NCI-H69 (cell line): Measurements from ENCODE around the gene SPAST.
"Not testable (repeated sequence)": the region's sequence is repeated elsewhere in the genome, so short reads cannot be mapped to it uniquely, and the experiment has no call there.

Experiments
- DNase-seq: peaks from one replicate; lab custom pipeline; 2025; lab: John Stamatoyannopoulos, UW

The SPAST gene

GRCh38 chr2:32063310-32064020 is at the start of gene SPAST:
Gene SPAST, plus strand, starts transcription at chr2:32063556. Its CDS starts 276 bp downstream, at chr2:32063832.
- peak; percentile 97 for DNase-seq

DNA sequence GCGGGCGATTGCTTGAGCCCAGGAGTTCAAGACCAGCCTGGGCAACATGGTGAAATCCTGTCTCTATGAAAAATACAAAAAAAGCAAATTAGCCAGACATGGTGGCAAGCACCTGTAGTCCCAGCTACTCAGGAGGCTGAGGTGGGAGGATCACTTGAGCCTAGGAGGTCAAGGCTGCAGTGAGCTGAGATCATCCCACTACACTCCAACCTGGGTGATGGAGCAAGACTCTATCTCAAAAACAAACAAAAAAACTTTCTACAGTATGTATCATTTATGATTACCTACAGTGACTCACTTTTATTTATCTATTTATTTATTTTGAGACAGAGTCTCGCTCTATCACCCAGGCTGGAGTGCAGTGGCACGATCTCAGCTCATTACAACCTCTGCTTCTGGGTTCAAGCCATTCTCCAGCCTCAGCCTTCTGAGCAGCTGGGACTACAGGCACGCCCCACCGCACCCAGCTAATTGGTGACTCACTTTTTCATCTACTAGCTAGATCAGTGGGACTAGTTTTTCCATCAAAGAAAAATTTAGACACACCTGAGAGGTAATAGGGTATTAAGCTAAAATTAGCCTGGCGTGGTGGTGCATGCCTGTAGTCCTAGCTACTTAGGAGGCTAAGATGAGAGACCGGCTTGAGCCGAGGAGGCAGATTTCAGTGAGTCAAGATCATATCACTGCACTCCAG is 44.4 kb upstream of the SPAST start:
- DNase-seq, result not testable (repeated sequence)

DNA sequence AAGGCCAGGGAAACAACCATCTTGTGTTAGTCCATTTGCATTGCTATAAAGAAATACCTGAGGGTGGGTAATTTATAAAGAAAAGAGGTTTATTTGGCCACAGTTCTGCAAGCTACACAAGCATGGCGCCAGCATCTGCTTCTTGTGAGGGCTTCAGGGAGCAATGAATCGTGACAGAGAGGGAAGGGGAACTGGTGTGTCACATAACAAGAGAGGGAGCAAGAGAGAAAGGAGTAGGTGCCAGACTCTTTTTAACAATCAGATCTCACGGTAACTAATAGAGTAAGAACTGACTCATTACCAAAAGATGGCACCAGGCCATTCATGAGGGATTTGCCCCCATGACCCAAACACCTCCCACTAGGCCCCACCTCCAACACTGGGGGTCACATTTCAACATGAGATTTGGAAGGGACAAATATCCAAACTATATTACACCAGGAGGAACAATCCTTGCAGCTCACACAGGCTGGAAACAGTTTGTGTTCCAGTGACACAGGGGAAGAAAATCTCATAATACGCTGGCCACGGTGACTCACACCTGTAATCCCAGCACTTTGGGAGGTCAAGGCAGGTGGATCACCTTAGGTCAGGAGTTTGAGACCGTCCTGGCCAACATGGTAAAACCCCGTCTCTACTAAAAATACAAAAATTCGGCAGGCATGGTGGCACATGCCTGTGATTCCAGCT is 29.0 kb upstream of the SPAST start:
- DNase-seq, result not testable (repeated sequence)

- peak; percentile 90 for DNase-seq
Measured at GRCh38 chr2:32039447-32040219, 23.7 kb upstream of the SPAST start, which contains the start of gene DPY30. Gene DPY30, minus strand, starts transcription at chr2:32039805. Its CDS starts 349 bp downstream, at chr2:32039456.

GRCh38 chr2:32043561-32043960 is 19.8 kb upstream of the SPAST start:
- DNase-seq, result no peak

- DNase-seq, result no peak
Measured at GRCh38 chr2:32051836-32052439, 11.4 kb upstream of the SPAST start.

DNA sequence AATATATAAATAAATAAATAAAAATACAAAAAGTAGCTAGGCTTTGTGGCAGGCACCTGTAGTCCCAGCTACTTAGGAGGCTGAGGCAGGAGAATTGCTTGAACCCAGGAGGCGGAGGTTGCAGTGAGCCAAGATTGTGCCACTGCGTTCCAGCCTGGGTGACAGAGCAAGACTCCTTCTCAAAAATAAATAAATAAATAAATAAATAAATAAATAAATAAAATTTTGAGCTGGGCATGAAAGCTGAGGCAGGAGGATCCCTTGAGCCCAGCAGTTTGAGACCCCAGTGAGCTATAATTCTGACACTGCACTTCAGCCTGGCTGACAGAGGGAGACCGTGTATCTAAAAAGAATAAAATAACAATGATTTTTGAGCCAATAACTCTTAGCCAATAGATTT is 8.8 kb upstream of the SPAST start:
- not testable (repeated sequence) for DNase-seq

- no peak for DNase-seq
Measured at GRCh38 chr2:32058130-32058529, 5.2 kb upstream of the SPAST start.

DNA sequence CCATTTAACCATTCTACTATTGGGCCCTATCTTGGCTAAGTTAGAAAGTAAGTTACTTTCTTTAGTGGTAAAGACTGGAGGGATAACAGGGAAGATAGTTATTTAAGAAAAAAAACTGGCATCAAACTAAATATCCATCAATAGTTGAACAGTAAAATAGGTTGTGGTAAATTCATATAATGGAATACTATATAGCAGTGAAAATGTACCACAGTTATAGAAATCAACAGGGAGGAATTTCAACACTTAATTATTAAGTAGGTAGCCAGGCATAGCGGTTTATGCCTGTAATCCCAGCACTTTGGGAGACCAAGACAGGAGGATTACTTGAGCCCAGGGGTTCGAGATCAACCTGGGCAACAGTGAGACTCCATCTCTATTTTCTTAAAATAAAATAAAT is 3.1 kb upstream of the SPAST start:
- no peak for DNase-seq

- DNase-seq, result no peak
Measured at GRCh38 chr2:32061430-32061829, 1.9 kb upstream of the SPAST start.

DNA sequence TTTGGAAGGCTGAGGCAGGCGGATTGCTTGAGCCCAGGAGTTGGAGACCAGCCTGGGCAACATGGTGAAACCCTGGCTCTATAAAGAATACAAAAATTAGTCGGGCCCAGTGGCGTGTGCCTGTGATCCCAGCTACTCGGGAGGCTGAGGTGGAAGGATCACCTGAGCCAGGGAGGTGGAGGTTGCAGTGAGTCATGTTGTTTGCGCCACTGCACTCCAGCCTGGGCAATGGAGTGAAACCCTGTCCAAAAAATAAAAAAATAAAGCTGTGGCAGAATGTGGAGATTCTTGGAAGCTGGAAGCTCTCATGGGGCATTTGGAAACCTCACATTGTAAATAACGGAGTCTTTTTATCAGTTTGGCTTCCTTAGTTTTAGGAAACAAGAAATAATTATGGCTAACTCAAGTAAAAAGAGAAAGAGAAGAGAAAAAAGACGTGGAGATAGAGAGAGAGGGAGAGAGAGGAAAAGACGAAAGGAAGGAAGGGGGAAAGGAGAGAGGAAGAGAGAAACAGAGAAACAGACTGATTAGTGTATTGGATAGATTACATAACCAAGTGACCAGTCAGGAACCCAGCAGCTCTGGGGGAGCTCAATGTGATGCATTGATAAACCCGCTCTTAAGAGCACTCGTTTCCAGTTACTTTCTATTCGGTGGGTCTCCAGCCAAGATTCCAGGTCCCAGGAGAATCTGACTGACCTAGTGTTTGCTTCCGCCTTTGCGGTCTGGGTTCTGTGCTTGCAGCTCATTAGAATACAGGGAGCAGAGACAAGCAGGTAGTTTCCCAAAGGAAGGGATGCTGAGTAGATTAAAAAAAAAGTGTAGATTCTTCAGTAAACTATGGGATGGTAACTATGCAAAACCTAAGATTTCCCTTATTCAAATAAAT is 1.1 kb upstream of the SPAST start:
- DNase-seq, result peak; percentile 73

DNA sequence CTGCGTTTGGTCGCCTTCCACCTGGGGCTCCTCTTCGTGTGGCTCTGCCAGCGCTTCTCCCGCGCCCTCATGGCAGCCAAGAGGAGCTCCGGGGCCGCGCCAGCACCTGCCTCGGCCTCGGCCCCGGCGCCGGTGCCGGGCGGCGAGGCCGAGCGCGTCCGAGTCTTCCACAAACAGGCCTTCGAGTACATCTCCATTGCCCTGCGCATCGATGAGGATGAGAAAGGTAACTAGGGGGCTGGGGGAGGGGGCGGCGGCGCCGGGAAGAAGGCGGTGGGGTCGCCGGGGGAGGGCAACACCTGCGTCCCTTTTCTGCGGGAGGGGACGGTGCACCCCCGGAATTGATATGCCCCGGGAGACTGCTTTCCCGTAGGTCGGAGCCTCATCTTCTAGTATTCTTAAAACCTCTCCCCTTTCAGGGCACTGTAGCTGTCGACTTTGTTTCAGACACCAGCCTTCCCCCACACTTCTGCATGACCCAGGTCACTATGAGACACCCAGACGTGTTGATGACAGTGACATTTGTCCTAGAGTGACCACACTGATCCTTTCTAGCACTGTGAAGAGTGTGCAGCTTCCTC is 755 bp downstream of the SPAST start:
- DNase-seq, result no peak

GRCh38 chr2:32064713-32065112 is 1.4 kb downstream of the SPAST start:
- DNase-seq, result no peak

GRCh38 chr2:32067549-32067948 is 4.2 kb downstream of the SPAST start:
- DNase-seq, result no peak

- DNase-seq, result no peak
Measured at GRCh38 chr2:32074134-32074506, 10.8 kb downstream of the SPAST start.

GRCh38 chr2:32095671-32096070 is 32.3 kb downstream of the SPAST start:
- no peak for DNase-seq

- no peak for DNase-seq
Measured at GRCh38 chr2:32108111-32108510, 44.8 kb downstream of the SPAST start.

DNA sequence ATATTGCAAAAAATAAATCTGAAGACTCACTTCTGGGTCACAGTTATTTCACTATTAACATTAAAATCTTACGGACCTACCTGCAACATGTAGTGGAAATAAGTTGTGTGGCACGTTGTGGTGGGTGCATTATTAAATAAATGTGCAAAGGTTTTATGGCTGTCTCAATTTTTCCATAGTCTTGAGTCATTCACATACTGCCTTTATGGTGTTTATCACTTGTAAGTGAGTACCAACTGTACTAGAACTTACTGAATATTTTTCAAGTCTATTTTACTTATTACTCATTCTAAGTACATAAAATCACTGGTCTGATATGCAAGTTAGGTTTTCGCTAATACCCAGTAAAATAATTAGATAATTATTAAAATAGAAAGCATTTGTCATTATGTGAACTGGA is 54.7 kb downstream of the SPAST start:
- no peak for DNase-seq

DNA sequence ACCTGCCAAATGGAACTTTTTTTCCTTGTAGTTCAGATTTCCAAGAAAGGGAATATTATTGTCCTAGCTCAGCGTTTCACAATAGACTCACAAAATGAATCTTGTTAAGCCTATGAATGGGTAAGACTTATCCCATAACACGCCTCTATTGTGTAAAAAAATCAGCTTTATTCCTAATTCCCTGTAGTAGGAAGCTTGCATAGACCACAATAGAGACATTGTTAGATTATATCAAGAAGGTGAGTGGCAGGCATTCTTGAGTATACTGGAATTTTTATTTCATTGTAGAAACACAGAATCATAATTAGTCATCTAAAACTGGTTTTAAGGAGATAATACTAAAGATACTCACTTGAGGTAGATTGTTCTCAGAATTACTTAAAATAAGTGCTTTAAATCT is 55.8 kb downstream of the SPAST start:
- DNase-seq, result no peak

DNA sequence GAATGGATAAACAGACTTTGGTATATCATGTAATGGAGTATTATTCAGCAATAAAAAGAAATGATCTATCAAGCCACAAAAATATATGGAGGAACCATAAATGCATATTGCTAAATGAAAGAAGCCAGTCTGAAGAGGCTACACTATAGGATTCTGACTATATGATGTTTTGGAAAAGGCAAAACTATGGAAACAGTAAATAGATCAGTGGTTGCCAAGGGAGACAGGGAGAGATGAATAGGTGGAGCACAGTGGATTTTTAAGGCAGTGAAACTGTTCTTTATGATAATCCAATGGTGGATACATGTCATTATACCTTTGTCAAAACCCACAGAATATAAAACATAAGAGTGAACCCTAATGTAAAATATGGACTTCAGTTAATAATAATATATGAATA is 61.3 kb downstream of the SPAST start:
- DNase-seq, result no peak
